ENCODE results near the gene TMEM52.

TMEM52 gene

GRCh38 chr1:1918901-1919303, at the start of gene TMEM52:
Gene TMEM52, minus strand, starts transcription at chr1:1919279. Its CDS starts 14 bp downstream, at chr1:1919265.
- TF ChIP-seq, protein P1, sequence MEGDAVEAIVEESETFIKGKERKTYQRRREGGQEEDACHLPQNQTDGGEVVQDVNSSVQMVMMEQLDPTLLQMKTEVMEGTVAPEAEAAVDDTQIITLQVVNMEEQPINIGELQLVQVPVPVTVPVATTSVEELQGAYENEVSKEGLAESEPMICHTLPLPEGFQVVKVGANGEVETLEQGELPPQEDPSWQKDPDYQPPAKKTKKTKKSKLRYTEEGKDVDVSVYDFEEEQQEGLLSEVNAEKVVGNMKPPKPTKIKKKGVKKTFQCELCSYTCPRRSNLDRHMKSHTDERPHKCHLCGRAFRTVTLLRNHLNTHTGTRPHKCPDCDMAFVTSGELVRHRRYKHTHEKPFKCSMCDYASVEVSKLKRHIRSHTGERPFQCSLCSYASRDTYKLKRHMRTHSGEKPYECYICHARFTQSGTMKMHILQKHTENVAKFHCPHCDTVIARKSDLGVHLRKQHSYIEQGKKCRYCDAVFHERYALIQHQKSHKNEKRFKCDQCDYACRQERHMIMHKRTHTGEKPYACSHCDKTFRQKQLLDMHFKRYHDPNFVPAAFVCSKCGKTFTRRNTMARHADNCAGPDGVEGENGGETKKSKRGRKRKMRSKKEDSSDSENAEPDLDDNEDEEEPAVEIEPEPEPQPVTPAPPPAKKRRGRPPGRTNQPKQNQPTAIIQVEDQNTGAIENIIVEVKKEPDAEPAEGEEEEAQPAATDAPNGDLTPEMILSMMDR (conservative IDR thresholded peaks at IDR 0.05; ENCODE audit: low read depth, low read length): no peak
- H3K4me3 ChIP-seq (ENCODE audit: low read length): peak within 1 kb of the TSS; percentile 37
- DNase-seq (ENCODE audit: low read depth): no peak

GRCh38 chr1:1967879-1968278, 48.8 kb upstream of the TMEM52 start:
- no peak for DNase-seq (ENCODE audit: low read depth)
- TF ChIP-seq, protein P1 (conservative IDR thresholded peaks at IDR 0.05; ENCODE audit: low read depth, low read length): no peak

GRCh38 chr1:1967151-1967550, 48.1 kb upstream of the TMEM52 start:
- no peak for DNase-seq (ENCODE audit: low read depth)
- TF ChIP-seq, protein P1 (conservative IDR thresholded peaks at IDR 0.05; ENCODE audit: low read depth, low read length): no peak

More at GRCh38 chr1:1967879-1968278, 48.8 kb upstream of the TMEM52 start:
- H3K4me3 ChIP-seq (ENCODE audit: low read length): no peak overlapping the region

DNA sequence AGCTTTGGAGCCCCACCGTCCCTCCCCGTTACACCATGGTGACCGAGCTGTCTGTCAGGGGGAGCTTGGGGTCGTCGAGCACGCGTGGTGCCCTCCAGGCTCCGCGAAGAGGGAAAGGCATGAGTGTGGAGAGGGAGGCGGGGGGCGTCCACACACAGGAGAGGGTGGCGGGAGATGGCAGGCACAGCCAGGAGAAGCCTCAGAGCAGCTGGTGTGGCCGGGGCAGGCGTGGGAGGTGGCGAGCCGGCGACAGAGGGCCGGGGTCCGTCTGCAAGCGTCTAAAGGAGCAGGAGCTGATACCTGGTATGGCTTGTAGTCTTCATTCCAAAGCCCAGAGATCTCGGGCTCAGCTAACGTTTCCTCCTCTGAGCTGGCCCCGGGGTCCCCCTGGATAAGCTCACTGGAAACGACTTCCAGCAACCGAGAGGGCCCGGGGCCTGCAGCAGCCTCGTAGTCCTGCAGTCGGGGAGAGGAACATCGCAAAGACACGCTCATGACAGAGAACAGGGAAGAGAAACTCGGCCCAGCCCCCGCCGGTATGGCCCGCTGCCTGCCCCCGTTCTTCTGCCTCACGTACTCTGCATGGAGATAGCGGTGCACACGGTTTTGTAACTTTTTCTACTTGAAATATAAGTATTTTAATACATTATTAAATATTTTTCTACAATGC, 47.1 kb upstream of the TMEM52 start:
- H3K4me3 ChIP-seq (ENCODE audit: low read length): no peak overlapping the region
- TF ChIP-seq, protein P1 (conservative IDR thresholded peaks at IDR 0.05; ENCODE audit: low read depth, low read length): no peak
- DNase-seq (ENCODE audit: low read depth): no peak

More at GRCh38 chr1:1967151-1967550, 48.1 kb upstream of the TMEM52 start:
- no peak overlapping the region for H3K4me3 ChIP-seq (ENCODE audit: low read length)

DNA sequence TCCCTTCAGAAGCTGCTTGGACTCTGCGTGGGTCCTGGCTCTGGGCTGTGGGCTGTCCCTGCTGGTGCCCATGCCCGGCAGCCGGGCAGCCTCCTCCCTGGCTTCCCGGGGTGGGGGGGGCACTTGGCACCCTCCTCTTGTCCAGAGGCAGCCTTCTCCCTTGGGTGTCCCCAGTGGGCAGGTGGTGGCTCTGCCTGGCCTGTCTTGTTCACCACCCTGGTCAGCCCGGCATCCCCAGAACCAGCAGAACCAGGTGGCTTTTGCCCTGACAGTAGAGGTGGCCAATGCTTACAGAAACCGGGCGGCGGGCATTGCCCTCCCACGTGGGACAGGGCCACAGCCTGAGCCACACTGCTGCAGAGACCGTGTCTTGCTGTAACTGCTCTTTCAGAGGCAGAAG, 46.5 kb upstream of the TMEM52 start:
- DNase-seq (ENCODE audit: low read depth): no peak
- H3K4me3 ChIP-seq (ENCODE audit: low read length): no peak overlapping the region
- TF ChIP-seq, protein P1 (conservative IDR thresholded peaks at IDR 0.05; ENCODE audit: low read depth, low read length): no peak

- no peak overlapping the region for H3K4me3 ChIP-seq (ENCODE audit: low read length)
- DNase-seq (ENCODE audit: low read depth): no peak
- TF ChIP-seq, protein P1 (conservative IDR thresholded peaks at IDR 0.05; ENCODE audit: low read depth, low read length): no peak
Measured at GRCh38 chr1:1964811-1965210, 45.7 kb upstream of the TMEM52 start.

DNA sequence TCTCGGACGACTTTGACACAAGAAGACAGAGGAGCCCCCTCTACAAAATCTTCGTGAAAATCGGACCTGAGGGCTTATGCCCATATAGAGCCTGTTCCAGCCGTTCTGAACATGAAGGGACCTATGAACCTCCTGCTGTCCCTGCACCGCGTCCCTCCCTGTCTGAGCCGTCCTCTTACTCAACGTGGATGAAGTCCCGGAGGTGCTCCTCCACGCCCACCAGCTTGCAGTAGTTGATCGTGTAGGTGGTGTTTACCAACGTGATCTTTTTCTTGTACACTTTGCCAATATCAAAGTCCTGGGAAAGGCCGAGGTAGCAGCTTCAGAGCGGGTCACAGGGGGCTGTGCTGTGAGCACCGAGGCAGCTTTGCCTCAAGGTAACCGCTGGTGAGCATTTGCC, 44.5 kb upstream of the TMEM52 start:
- DNase-seq (ENCODE audit: low read depth): no peak
- TF ChIP-seq, protein P1 (conservative IDR thresholded peaks at IDR 0.05; ENCODE audit: low read depth, low read length): no peak
- H3K4me3 ChIP-seq (ENCODE audit: low read length): no peak overlapping the region

All from retinal pigment epithelial cell (primary cell).